NCI-H748 (cell line): ENCODE measurements around the gene STARD8.
"Not testable (repeated sequence)": the region's sequence is repeated elsewhere in the genome, so short reads cannot be mapped to it uniquely, and the experiment has no call there.

Source experiments
- DNase-seq: peaks from one replicate; lab custom pipeline; 2025; ENCODE audit not compliant: unreplicated experiment; lab: John Stamatoyannopoulos, UW

The STARD8 gene

GRCh38 chrX:68714856-68715255 is 67.4 kb downstream of the STARD8 start:
- no peak for DNase-seq

- DNase-seq, result no peak
Observed at GRCh38 chrX:68717196-68717595, 69.7 kb downstream of the STARD8 start.

GRCh38 chrX:68717663-68718442 is 70.4 kb downstream of the STARD8 start:
- DNase-seq, result no peak

- no peak for DNase-seq
Observed at GRCh38 chrX:68718443-68718820, 71.0 kb downstream of the STARD8 start.

GRCh38 chrX:68719181-68719903 is 71.9 kb downstream of the STARD8 start:
- DNase-seq, result no peak

- DNase-seq, result no peak
Observed at GRCh38 chrX:68719904-68720614, 72.6 kb downstream of the STARD8 start.

- no peak for DNase-seq
Observed at GRCh38 chrX:68720851-68721250, 73.4 kb downstream of the STARD8 start.

- DNase-seq, result no peak
Observed at GRCh38 chrX:68721546-68721945, 74.1 kb downstream of the STARD8 start.

GRCh38 chrX:68721991-68722860 is 74.8 kb downstream of the STARD8 start:
- no peak for DNase-seq

- no peak for DNase-seq
Observed at GRCh38 chrX:68723491-68724155, 76.2 kb downstream of the STARD8 start.

GRCh38 chrX:68724531-68725020 is 77.1 kb downstream of the STARD8 start:
- no peak for DNase-seq

- DNase-seq, result no peak
Observed at GRCh38 chrX:68725756-68726365, 78.4 kb downstream of the STARD8 start.

- DNase-seq, result no peak
Observed at GRCh38 chrX:68726366-68726765, 78.9 kb downstream of the STARD8 start.

- DNase-seq, result no peak
Observed at GRCh38 chrX:68727696-68728095, 80.2 kb downstream of the STARD8 start.

- no peak for DNase-seq
Observed at GRCh38 chrX:68728186-68728585, 80.7 kb downstream of the STARD8 start.

- no peak for DNase-seq
Observed at GRCh38 chrX:68731254-68731653, 83.8 kb downstream of the STARD8 start.

- peak; percentile 45 for DNase-seq
Observed at GRCh38 chrX:68732906-68733493, 85.5 kb downstream of the STARD8 start.

- no peak for DNase-seq
Observed at GRCh38 chrX:68735266-68735665, 87.8 kb downstream of the STARD8 start.

GRCh38 chrX:68741864-68742263 is 94.4 kb downstream of the STARD8 start:
- not testable (repeated sequence) for DNase-seq
